Stimulated activated CD4-positive, alpha-beta T cell treated with anti-CD3 and anti-CD28 coated beads, Interleukin-2, amount 100 ng/mL, for 4 hours (primary cell): Measurements from ENCODE around the gene DR1.
"Not testable (repeated sequence)": the region's sequence is repeated elsewhere in the genome, so short reads cannot be mapped to it uniquely, and the experiment has no call there.

Experiments
- DNase-seq: peaks from one replicate; pipeline ENCODE4 v3.0.0-alpha.2; 2020; ENCODE audit warnings: low read depth

Gene DR1

GRCh38 chr1:93340090-93340489 is 5.6 kb upstream of the DR1 start:
- DNase-seq = no peak

DNA sequence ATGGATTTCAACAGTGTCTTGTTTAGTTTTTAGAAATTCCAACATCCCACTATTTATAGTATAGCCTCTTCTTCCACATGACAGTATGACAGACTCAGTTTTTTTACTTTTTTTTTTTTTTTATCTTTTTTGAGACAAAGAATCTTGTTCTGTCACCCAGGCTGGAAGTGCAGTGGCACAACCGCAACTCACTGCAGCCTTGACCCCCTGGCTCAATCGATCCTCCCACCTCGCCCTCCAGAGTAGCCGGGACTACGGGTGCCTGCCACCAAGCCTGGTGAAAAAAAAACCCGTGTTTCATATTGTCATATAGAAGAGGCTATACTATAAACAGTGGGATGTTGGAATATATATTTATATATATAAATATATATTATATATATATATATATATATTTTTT is 1.2 kb upstream of the DR1 start:
- DNase-seq = no peak

DNA sequence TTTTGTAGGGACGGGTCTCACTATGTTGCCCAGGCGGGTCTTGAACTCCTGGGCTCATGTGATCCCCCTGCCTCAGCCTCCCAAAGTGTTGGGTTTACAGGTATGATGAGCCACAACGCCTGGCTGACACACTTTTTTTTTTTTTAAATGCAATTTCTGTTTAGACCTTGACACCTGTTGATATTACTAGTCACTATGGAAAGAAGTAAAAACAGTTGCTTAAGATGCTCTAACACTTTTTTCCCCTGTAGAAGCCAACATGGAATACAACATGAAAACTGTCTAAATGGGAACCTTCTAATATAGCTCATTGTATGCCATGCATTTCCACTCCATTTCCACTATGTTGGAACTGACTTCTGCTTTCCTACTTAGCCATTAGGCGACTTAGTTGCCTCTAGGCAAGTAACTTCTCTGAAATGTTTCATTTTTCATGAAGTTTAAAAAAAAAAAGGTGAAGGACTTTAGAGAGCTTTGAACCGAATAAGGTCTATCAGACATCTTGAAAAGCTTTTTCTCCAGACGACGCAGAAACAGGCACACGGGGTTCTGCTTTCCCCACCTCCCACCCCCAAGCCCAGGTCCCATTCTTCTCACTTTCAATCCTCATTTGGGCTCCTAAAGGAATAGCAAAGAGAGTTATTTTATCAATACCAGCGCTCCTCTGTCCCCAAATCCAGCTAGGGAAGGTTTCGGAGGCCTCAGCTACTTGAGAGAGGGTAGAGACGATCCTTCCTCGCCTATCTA is 648 bp upstream of the DR1 start:
- no peak for DNase-seq

DNA sequence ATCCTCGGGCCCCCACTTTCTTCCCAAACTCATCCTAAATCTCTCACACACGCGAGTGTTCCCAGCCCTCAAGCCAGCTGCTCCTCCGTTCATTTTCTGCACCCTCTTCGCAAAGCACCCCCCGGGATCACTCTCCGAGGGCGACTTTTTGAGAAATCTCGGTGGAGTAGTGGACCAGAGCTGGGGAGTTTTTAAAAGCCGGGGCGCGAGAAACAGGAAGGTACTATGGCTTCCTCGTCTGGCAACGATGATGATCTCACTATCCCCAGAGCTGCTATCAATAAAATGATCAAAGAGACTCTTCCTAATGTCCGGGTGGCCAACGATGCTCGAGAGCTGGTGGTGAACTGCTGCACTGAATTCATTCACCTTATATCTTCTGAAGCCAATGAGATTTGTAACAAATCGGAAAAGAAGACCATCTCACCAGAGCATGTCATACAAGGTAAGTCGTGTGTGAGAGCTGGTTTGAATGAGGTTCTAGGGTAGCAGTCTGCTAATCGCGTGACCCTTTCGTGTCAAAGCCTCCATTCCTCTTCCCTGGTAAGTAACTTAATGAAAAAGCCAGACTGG is 800 bp downstream of the DR1 start:
- DNase-seq = no peak

GRCh38 chr1:93347334-93347899 is 1.7 kb downstream of the DR1 start:
- no peak for DNase-seq

GRCh38 chr1:93348104-93348728 is 2.5 kb downstream of the DR1 start:
- no peak for DNase-seq

GRCh38 chr1:93349231-93350135 is 3.8 kb downstream of the DR1 start:
- DNase-seq = no peak

- no peak for DNase-seq
Observed at GRCh38 chr1:93350322-93350721, 4.6 kb downstream of the DR1 start.

DNA sequence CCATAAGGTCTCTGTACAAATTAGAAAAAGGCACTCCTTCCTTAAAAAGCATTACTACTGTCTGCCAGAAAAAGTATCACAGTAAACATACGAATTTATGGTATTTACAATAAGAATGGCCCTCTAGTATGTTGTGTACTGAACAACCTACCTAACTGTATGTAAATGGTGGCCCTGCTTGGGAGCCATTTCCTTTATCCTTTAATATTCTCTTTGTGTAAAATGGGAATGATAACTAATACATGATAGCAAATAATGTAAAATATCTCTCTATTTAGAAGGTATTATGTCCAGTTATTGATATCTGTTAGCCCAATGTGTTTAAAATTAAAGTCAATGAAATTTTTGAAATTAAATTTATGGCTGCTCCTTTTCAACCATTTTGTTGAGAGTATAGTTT is 5.2 kb downstream of the DR1 start:
- no peak for DNase-seq

- not testable (repeated sequence) for DNase-seq
Observed at GRCh38 chr1:93351346-93351745, 5.6 kb downstream of the DR1 start.

- DNase-seq = no peak
Observed at GRCh38 chr1:93352376-93352775, 6.7 kb downstream of the DR1 start.

- no peak for DNase-seq
Observed at GRCh38 chr1:93353286-93353685, 7.6 kb downstream of the DR1 start.

- no peak for DNase-seq
Observed at GRCh38 chr1:93354749-93355148, 9.0 kb downstream of the DR1 start.

DNA sequence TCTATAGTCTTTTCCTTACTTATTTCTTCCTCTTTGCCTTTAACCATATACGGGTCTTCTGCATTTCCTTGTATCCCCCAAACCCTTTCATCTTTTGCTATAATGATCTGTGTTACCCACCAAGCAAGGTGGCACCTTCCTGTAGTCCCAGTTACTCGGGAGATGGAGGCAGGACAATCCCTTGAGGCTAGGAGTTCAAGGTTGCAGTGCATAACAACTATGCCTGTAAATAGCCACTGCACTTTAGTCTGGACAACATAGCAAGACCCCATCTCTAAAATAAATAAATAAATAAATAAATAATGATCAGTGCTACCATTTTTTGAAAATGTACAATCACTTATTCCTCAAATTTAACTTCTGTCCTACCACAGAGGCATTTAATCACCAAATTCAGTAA is 11.5 kb downstream of the DR1 start:
- DNase-seq = no peak

- no peak for DNase-seq
Observed at GRCh38 chr1:93358293-93358692, 12.6 kb downstream of the DR1 start.

GRCh38 chr1:93360111-93360510 is 14.4 kb downstream of the DR1 start:
- no peak for DNase-seq

DNA sequence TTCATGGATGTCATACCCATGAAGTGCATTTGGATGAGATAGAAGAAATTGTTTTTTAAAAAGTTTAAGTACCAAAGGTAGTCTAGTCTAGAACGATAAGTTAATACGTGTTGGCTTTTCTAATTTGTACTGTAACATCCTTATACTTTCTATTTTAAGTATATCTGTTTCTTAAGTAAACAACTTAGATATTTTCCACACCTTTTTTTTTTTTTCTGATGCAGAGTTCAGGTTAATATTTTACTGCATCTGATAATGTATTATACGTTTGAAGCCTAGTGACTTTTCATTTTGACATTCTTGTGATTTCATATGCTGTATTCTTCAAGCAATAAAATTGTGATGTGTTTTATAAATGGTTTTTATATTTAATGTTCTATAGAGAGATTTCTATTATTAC is 16.5 kb downstream of the DR1 start:
- no peak for DNase-seq

- no peak for DNase-seq
Observed at GRCh38 chr1:93365813-93366212, 20.1 kb downstream of the DR1 start.

DNA sequence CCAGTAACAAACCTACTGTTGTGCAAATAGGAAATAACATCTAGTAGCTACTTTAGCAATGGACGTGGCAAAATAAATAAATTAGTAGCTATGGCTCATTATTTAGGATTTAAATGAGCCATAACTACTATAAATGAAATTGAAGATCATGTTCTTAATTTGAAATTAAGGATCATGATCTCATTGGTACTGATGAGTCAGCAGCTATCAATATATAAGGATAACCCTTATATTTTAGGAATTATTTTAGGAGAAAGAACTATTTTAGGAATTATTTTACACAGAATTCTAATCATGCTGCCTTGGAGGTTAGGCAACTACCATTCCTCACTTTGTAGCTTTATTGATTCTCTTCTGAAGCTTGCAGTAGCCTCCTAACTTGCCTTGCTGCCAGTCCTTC is 24.0 kb downstream of the DR1 start:
- no peak for DNase-seq

GRCh38 chr1:93374334-93375106 is 28.8 kb downstream of the DR1 start:
- DNase-seq = no peak

DNA sequence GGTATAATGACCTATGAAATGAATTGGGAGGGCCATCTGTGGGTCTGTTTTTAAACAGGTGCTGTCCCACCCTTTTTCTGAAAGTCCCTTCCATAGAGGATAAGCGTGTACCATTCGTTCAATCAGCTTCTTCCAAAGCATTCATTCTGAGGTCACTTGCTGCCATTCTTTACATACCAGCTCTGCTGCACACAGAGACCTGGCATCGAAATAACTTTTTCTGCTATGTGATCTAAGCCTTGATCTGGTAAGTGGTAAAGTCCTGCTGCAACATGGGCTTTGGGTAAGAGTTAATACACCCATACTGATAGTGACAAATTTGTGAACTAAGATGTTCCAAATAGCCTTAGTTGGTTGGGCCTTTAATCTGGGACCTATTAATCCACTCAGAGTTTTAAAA is 38.9 kb downstream of the DR1 start:
- no peak for DNase-seq
